KBM-7 (cell line): ENCODE measurements around the gene CEACAM20.
A peak's percentile ranks its signal among the peaks of the same experiment; 100 is the strongest.
"Not testable (repeated sequence)": the region's sequence is repeated elsewhere in the genome, so short reads cannot be mapped to it uniquely, and the experiment has no call there.

Experiments
- DNase-seq: peaks from one replicate; pipeline ENCODE4 v3.0.0-alpha.2; 2015
- in situ Hi-C: fragments of 300-500 bp; cut with MboI; formaldehyde crosslinking; loops from 2 replicates; pipeline ENCODE4 v1.14.3; 2020; ENCODE audit warnings: low sequenced_read_pairs, low pct_unique_long_range_greater_than_20kb, mixed read lengths

CEACAM20 gene

GRCh38 chr19:44499962-44500949 lies 29.2 kb downstream of the CEACAM20 start, which contains the start of gene ZNF180:
ZNF180 (minus strand) TSS chr19:44500522; CDS start chr19:44497334, 3,188 bp downstream.
- in situ Hi-C loops, result no loop called here
- peak; percentile 98 for DNase-seq

GRCh38 chr19:44499559-44499958 lies 29.9 kb downstream of the CEACAM20 start:
- DNase-seq, result no peak
- in situ Hi-C loops, result no loop called here

- no peak for DNase-seq
- in situ Hi-C loops, result no loop called here
Observed at GRCh38 chr19:44498988-44499387, 30.5 kb downstream of the CEACAM20 start.

GRCh38 chr19:44496711-44497110 lies 32.8 kb downstream of the CEACAM20 start:
- no peak for DNase-seq
- in situ Hi-C loops, result no loop called here

GRCh38 chr19:44476559-44477408 lies 52.7 kb downstream of the CEACAM20 start:
- in situ Hi-C loops, result no loop called here

GRCh38 chr19:44468730-44469129 lies 60.7 kb downstream of the CEACAM20 start:
- DNase-seq, in situ Hi-C loops: not testable (repeated sequence)

More at GRCh38 chr19:44476559-44477408, 52.7 kb downstream of the CEACAM20 start:
- DNase-seq, result peak; percentile 50

GRCh38 chr19:44462600-44463286 lies 66.7 kb downstream of the CEACAM20 start:
- DNase-seq, in situ Hi-C loops: not testable (repeated sequence)
